ENCODE data around the gene NTM.

DNA sequence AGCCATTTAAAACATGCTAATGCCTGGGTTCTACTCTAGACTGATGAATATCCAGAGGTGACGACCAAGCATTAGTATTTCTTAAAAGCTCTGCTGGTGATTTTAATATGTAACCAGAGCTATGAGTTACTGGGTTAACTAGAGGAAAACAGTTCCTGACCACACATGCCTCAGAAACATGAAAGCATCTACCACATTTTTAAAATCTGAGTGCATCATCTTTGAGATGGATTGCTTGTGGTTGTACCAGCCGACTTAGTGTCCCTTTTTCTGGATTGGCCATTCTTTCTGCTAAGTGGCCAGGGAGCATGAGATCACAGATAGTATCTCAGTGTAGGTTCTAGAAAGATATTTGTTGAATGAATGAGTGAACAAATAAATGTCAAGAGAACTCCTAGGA lies 152.4 kb downstream of the NTM start:
- no peak for TF ChIP-seq POLR2AphosphoS5 (IDR thresholded peaks at IDR 0.05; ENCODE audit: low read depth, low read length)
- TF ChIP-seq SPI1 (IDR thresholded peaks at IDR 0.05; ENCODE audit: low read depth, low read length), result no peak
- TF ChIP-seq POLR2A (IDR thresholded peaks at IDR 0.05; ENCODE audit: low read depth, low read length), result no peak
- no peak for TF ChIP-seq TAF1 (IDR thresholded peaks at IDR 0.05; ENCODE audit: low read depth, low read length)
- TF ChIP-seq POU2F2 (IDR thresholded peaks at IDR 0.05; ENCODE audit: low read depth, low read length), result no peak

Data from GM12891 (cell line).